BJ (cell line): ENCODE results near the gene CD27. TPM values are rescaled to one million over a fixed set of nuclear protein-coding genes. Genes with fewer than 3 reads are reported as not detected.

Experiments
- CTCF ChIA-PET: fragments of 350-600 bp; formaldehyde crosslinking; extraction: SDS; loops from one replicate; lab custom pipeline; 2021; ENCODE audit warnings: antibody characterized with exemption, inconsistent platforms; lab: Yijun Ruan, JAX
- POLR2A ChIA-PET: fragments of 300-600 bp; sonication (Branson Sonifier 250); formaldehyde crosslinking; extraction: SDS; loops from one replicate; lab custom pipeline; 2021; ENCODE audit warnings: antibody characterized with exemption; lab: Charles Lee
- DNase-seq: peaks from one replicate; pipeline ENCODE4 v3.0.0-alpha.2; 2011; ENCODE audit warnings: low read depth
- H3K27me3 ChIP-seq: 2 replicates; pipeline ENCODE4 v1.6.0; 2011; ENCODE audit warnings: low read length; ENCODE audit not compliant: control insufficient read depth, insufficient read depth
- H3K36me3 ChIP-seq: 2 replicates; pipeline ENCODE4 v1.5.1; 2011; ENCODE audit warnings: low read length; ENCODE audit not compliant: control insufficient read depth, insufficient read depth
- H3K4me3 ChIP-seq: 2 replicates; pipeline ENCODE4 v1.5.1; 2011; ENCODE audit warnings: low read depth, mild to moderate bottlenecking, control low read depth, low read length
- CTCF ChIP-seq: IDR thresholded peaks from 2 replicates; pipeline ENCODE4 v1.5.1; 2011; ENCODE audit warnings: low read depth, mild to moderate bottlenecking, control low read depth, inconsistent platforms, low read length, moderate library complexity; ENCODE audit not compliant: insufficient read depth
- polyA plus RNA-seq: library from polyadenylated mRNA; depleted of rRNA; stranded (reverse); fragments of >200 nt; gene quantifications from 2 replicates; pipeline ENCODE4 v1.2.3, GENCODE V29; 2011

Gene CD27
- polyA plus RNA-seq, 1 experiment = 0.15 TPM

- no peak for DNase-seq
- H3K27me3 ChIP-seq = no peaks in the 10 kb centered on the region
- H3K36me3 ChIP-seq = peaks cover 44% of the 10 kb centered on the region
- no peak for TF ChIP-seq CTCF
- CTCF ChIA-PET = interaction anchor here (2.0 kb wide), 1 partner anchor 37 kb away, joined by 10 read pairs; no protein-coding TSS in a partner anchor
- POLR2A ChIA-PET = interaction anchor here (0.8 kb wide), 1 partner anchor 88 kb away, joined by 5 read pairs; no protein-coding TSS in a partner anchor
- no peak overlapping the region for H3K4me3 ChIP-seq
Measured at GRCh38 chr12:6461401-6462233, 16.9 kb downstream of the CD27 start.

DNA sequence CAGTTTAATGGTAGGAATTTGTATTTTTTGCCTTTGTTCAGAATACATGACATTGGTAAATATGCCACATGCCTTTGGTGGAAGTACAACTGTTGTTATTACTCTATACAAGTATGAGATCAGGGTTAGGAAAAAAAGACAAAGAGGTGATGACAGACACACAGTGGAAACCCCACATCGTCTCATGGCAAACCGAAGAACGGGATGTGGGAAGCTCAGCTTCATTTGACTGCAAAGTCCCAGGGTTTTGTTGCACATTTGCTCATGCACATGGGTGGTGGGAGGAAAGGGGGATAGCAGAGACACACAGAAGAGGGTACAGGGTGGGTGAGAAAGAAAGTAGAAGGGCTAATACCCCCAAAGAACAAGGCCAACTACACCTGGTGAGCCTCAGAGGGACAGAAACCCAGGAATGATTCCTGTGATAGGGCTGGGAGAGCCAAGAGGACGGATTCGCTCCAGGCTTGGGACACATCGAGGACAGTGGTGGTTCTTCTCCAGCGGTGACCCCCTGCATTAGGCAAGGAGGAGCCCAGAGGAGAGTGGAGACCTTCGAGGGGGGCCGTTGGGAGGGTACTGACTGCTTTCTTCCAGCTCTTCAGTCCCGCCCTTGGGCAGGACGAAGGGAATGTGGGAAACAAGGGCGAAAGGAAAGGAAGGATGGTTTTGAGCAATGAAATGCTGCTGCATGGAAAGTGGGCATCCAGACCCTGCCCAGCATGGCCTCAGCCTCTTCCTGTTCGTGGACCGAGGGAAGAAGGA is 17.7 kb downstream of the CD27 start:
- CTCF ChIA-PET = interaction anchor here (1.5 to 2.0 kb wide), 3 partner anchors 38 to 127 kb away, joined by 4 to 10 read pairs (median 6); no protein-coding TSS in a partner anchor
- POLR2A ChIA-PET = no interaction called here
- TF ChIP-seq CTCF = no peak

DNA sequence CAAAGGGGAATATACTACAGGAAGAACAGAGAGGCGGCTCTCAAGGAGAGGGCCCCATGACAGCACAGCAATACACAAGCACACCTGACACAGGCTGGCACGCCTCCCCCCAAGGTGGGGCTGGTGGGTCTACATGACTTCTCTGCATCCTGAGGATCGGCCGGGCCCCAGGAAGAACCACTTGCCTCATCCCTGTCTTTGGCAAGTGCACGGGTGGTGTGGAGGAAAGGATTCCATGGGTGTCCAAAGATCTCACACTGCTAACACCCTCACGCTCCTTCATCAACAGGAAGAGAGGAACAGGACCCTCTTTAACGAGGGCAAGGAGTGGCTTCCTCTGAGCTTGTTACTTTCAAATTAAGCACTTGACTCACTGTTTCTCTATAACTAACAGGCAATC is 18.5 kb downstream of the CD27 start:
- ChIA-PET POLR2A (no interaction called here), CTCF (interaction anchor here (1.5 to 1.7 kb wide), 2 partner anchors 40 to 128 kb away, joined by 4 to 6 read pairs; no protein-coding TSS in a partner anchor)
- no peak for DNase-seq
- Histone ChIP-seq H3K4me3 (no peak overlapping the region), H3K36me3 (peaks cover 40% of the 10 kb centered on the region), H3K27me3 (no peaks in the 10 kb centered on the region)
- TF ChIP-seq CTCF = no peak

More for the DNA sequence above, 17.7 kb downstream of the CD27 start:
- Histone ChIP-seq H3K27me3 (no peaks in the 10 kb centered on the region), H3K36me3 (peaks cover 42% of the 10 kb centered on the region), H3K4me3 (no peak overlapping the region)
- DNase-seq = no peak

DNA sequence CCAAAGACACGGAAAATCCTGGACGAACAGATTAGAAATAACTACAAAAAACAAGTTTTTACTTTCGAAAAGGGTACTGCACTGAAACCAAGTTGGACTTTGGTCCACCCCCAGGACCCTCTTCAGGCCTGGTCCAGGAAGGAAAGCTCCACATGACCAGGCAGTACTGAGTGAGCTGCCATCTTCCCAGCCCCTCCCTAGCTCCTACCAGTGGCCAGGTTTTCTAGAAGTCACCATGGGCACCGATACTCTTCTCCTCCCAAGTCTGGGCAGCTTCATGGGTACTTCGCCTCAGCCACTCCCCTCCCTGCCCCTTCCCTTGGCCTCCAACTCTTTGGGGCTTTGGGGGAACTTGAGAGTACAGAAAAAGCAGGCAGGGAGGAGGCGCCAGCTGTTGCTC is 19.1 kb downstream of the CD27 start:
- CTCF ChIA-PET = interaction anchor here (0.8 to 1.7 kb wide), 3 partner anchors 40 to 129 kb away, joined by 3 to 6 read pairs (median 4); no protein-coding TSS in a partner anchor
- H3K4me3 ChIP-seq = no peak overlapping the region
- DNase-seq = no peak
- no peaks in the 10 kb centered on the region for H3K27me3 ChIP-seq
- peaks cover 35% of the 10 kb centered on the region for H3K36me3 ChIP-seq
- POLR2A ChIA-PET = no interaction called here
- no peak for TF ChIP-seq CTCF
